ENCODE data around the gene TRIM5.
"Not testable (repeated sequence)": the region's sequence is repeated elsewhere in the genome, so short reads cannot be mapped to it uniquely, and the experiment has no call there.

Gene TRIM5

DNA sequence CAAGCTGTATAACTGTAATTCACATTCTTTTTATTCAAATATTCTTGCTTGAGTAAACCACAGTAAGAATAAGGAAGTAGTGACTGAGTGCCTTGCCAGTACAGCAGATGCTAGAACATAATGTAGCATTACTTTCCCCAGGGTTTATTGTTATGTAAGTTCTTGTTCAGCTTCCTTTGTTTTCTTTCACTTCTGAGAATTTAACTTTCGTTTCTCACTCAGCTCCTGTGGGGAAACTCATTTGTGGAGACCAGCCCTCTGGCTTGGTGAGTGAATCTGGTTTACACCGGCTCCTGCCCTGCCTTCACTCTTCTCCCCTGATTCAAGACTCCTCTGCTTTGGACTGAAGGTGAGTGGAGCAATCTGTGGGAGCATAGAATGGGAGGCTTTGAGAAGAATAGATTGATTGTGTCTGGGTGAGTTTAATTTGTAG, 4.7 kb upstream of the TRIM5 start, which contains the start of gene TRIM22:
Gene TRIM22 (plus strand): TSS at position 240 of the 433 bp plus-strand sequence. CDS start 6,443 bp downstream, outside the sequence.
- peak; percentile 82 for DNase-seq (ENCODE audit: low spot score)

- DNase-seq (ENCODE audit: low spot score), result no peak
Measured at GRCh38 chr11:5688482-5688881, 3.6 kb upstream of the TRIM5 start.

DNA sequence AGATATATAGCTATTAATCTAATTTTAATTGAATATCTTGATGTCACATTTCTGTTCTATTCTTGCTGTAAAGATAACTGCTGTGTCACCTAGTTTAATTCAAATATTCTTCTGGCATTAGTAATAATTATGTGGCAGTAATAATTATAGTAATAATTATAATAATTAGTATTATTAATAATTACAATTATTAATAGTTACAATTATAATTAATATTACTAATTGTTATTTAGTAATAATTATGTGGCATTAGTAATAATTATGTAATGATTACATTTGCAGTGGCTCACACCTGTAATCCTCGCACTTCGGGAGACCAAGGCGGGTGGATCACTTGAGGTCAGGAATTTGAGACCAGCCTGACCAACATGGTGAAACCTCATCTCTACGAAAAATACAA, 1.6 kb upstream of the TRIM5 start:
- no peak for DNase-seq (ENCODE audit: low spot score)

- no peak for DNase-seq (ENCODE audit: low spot score)
Measured at GRCh38 chr11:5684036-5684645, 733 bp downstream of the TRIM5 start.

- DNase-seq (ENCODE audit: low spot score), result peak; percentile 40
Measured at GRCh38 chr11:5683620-5684019, 1.3 kb downstream of the TRIM5 start.

DNA sequence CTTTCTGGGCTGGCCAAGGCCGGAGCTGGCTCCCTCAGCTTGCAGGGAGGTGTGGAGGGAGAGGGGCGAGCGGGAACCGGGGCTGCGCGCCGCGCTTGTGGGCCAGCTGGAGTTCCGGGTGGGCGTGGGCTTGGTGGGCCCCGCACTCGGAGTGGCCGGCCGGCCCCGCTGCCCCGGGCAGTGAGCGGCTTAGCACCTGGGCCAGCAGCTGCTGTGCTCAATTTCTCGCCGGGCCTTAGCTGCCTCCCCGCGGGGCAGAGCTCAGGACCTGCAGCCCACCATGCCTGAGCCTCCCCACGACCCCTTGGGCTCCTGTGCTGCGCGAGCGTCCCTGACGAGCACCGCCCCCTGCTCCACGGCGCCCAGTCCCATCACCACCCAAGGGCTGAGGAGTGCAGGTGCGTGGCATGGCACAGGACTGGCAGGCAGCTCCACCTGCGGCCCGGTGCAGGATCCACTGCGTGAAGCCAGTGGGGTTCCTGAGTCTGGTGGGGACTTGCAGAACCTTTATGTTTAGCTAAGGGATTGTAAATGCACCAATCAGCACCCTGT, 1.9 kb downstream of the TRIM5 start:
- DNase-seq (ENCODE audit: low spot score), result not testable (repeated sequence)

GRCh38 chr11:5679811-5680210, 5.1 kb downstream of the TRIM5 start:
- no peak for DNase-seq (ENCODE audit: low spot score)

GRCh38 chr11:5674391-5674790, 10.5 kb downstream of the TRIM5 start:
- DNase-seq (ENCODE audit: low spot score), result no peak

DNA sequence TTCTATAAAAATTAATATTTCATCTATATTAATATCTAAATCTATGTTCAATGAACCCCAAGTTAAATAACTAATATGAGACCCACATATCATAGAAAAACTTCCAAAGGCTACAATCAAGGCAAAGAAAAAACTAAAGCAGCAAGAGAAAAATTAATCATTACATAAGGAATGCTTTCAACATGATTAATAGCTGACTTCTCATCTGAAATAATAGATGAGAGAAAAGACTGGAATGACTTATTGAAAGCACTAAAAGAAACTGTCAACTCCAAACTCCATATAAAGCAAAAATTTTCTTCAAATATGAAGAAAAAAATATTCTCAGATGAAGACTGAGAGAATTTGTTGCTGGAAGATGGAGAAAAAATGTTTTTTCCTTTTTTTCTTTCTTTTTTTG, 13.0 kb downstream of the TRIM5 start:
- no peak for DNase-seq (ENCODE audit: low spot score)

- DNase-seq (ENCODE audit: low spot score), result no peak
Measured at GRCh38 chr11:5666402-5666793, 18.5 kb downstream of the TRIM5 start.

- DNase-seq (ENCODE audit: low spot score), result no peak
Measured at GRCh38 chr11:5665746-5666401, 19.0 kb downstream of the TRIM5 start.

DNA sequence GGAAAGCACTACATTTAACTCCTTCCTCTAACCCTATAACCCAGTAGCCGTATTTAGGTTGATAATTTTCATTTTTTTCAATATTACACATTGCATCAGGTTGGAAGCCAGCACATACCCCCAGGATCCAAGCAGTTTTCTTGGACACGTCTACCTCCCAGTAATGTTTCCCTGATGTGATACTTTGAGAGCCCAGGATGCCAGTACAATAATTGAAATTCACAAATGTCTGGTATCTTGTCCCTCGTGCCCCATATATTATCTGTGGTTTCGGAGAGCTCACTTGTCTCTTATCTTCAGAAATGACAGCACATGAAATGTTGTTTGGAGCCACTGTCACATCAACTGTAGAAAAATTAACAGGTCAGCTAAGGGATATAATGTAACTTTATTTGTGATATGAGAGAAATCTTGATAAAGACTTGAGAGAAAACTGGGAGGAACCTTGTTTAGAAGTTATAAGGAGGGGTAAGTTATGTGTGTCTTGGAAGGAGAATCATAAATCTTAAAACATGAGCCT, 19.8 kb downstream of the TRIM5 start:
- DNase-seq (ENCODE audit: low spot score), result no peak

GRCh38 chr11:5663511-5663910, 21.4 kb downstream of the TRIM5 start:
- no peak for DNase-seq (ENCODE audit: low spot score)

DNA sequence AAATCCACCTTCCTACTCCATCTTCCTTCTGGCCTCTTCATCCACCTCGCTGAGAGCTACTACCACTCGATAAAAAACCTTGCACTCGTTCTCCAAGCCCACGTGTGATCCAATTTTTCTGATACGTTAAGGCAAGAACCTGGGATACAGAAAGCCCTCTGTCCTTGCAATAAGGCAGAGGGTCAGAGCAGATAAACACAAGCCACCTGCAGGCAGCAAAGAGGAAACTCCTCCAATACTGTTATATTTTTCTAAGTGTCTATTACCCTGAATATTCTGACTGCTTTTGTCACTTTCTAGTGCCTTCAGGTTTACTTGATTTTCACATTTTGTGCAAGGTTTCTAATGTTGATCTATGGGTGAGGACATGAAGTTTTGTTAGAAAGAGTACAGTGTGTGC, 26.6 kb downstream of the TRIM5 start:
- DNase-seq (ENCODE audit: low spot score), result no peak

DNA sequence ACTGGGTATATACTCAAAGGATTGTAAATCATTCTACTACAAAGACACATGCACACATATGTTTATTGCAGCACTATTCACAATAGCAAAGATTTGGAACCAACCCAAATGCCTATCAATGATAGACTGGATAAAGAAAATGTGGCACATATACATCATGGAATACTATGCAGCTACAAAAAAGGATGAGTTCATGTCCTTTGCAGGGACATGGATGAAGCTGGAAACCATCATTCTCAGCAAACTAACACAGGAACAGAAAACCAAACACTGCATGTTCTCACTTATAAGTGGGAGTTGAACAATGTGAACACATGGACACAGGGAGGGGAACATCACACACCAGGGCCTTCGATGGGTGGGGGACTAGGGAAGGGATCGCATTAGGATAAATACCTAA, 27.9 kb downstream of the TRIM5 start:
- not testable (repeated sequence) for DNase-seq (ENCODE audit: low spot score)

- DNase-seq (ENCODE audit: low spot score), result no peak
Measured at GRCh38 chr11:5655474-5655873, 29.4 kb downstream of the TRIM5 start.

- DNase-seq (ENCODE audit: low spot score), result no peak
Measured at GRCh38 chr11:5646139-5646538, 38.7 kb downstream of the TRIM5 start.

DNA sequence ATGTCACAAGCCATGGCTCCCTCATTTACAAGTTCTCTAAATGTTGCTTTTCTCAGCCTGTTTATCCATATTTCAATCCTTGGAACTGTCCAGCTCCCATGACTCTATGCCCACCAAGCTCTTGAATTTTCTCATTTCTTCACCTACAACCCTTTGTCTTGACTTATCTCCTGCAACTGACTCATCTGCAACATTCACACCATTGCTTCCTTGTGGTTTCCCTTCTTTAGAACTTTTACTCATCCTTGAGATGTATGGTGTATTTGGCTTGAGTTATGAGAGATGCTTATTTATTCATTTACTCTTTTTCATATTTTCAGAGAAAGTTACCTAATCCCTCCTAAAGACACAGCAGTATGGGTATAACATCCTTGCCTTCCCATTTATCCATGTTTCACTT, 41.3 kb downstream of the TRIM5 start:
- no peak for DNase-seq (ENCODE audit: low spot score)

DNA sequence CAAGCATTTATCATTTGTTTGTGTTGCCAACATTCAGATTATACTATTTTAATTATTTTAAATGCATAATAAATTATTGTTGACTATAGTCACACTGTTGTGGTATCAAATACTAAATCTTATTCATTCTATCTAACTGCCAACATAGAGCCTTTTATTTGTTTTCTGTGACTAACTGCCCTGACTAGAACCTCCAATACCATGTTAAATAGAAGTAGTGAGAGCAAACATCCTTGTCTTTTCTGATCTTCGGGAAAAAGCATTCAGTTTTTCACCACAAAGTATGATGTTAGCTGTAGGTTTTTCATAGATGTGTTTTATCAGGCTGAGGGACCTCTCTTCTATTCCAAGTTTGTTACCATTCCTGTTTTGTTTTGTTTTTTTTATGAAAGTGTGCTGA, 44.9 kb downstream of the TRIM5 start:
- DNase-seq (ENCODE audit: low spot score), result no peak

DNA sequence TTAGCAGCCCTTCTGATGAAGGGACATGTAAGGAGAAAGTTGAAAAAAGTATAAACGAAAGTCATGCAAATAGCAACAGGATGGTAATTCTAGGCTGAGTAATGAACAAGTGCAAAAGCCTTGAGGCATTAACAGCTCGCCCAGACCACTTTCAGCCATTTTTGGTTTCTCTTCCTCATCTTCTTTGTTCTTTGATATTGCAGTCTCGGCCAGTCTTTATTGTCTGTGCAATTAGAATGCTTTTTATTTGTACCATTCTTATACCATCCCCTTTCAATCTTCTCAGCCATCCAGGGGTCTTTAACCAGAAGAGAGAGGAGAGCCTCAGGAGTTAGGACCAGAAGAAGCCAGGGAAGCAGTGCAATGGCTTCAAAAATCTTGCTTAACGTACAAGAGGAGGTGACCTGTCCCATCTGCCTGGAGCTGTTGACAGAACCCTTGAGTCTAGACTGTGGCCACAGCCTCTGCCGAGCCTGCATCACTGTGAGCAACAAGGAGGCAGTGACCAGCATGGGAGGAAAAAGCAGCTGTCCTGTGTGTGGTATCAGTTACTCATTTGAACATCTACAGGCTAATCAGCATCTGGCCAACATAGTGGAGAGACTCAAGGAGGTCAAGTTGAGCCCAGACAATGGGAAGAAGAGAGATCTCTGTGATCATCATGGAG, 52.8 kb downstream of the TRIM5 start:
- no peak for DNase-seq (ENCODE audit: low spot score)

- no peak for DNase-seq (ENCODE audit: low spot score)
Measured at GRCh38 chr11:5631417-5631816, 53.5 kb downstream of the TRIM5 start.

DNA sequence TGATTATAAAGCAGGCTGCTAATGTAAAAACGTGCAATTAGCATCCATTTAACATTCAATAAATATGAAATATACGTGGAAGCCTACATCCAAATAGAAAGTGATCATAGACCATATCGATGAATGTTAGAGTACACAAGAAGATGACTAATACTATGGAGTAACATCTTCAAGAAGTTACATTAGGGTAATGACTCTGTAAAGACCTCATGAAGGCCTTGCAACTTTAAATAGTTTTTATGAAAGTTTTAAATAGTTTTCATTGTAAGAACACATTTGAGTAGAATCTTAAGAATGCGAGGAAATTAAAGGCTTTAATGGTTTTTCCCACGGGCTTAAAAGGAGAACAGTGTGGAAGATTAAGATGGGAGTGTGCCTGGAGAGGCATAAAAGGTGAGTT, 58.7 kb downstream of the TRIM5 start:
- no peak for DNase-seq (ENCODE audit: low spot score)

DNA sequence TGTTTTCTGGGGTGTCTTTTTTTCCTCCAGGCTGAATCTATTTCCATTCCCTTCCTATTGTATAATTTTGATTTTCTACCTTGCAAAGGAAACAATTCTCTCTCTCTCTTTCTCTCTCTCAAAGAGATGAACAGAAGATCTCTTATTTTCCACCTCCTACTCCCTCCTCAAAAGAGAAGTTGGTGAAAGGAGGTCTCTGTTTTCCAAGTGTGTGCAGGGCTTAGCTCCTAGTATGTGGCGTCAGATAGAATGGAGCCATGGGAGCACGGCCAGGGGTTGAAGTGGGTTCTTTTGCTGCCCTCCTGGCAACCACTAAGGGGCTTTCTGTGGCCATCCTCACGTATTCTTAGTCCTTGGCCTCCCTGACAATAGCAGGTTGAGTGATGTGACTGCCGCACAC, 59.6 kb downstream of the TRIM5 start:
- DNase-seq (ENCODE audit: low spot score), result no peak

Data from CD4-positive, alpha-beta T cell treated with Interleukin-15 for 4 hours (primary cell).